ENCODE data around the gene TTLL11.
"Not testable (repeated sequence)": the region's sequence is repeated elsewhere in the genome, so short reads cannot be mapped to it uniquely, and the experiment has no call there.

Gene TTLL11

DNA sequence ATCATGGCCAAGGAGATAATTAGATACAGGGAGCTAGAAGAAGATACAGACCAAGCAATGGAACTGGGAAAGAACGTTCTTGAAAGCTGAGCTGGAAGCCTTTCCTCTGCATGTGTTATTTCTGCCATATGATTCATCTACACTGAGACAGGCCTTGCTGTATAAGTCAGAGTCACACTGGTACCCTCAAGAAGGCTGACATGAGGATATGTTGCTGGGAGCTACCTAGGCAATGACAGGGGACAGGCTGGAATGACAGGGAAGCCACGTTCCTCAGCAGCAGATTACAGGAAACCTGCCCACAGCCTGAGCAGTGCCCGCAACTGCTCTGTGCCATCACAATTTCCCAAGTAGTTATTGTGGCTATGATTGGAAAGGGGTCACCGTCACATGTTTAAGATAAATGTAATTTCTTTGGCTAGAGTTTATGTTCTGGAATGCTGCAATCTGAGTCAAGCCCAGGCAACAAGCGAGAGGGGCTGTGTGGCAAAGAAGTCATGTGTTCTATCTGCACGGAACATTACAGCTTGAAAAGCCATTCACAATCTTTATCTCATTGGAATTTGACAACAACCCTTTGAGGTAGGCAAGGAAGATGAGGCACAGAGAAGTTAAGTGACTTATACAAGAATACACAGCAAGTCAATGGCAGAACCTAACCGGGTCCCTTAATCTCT lies 108.2 kb downstream of the TTLL11 start:
- TF ChIP-seq, protein P1, sequence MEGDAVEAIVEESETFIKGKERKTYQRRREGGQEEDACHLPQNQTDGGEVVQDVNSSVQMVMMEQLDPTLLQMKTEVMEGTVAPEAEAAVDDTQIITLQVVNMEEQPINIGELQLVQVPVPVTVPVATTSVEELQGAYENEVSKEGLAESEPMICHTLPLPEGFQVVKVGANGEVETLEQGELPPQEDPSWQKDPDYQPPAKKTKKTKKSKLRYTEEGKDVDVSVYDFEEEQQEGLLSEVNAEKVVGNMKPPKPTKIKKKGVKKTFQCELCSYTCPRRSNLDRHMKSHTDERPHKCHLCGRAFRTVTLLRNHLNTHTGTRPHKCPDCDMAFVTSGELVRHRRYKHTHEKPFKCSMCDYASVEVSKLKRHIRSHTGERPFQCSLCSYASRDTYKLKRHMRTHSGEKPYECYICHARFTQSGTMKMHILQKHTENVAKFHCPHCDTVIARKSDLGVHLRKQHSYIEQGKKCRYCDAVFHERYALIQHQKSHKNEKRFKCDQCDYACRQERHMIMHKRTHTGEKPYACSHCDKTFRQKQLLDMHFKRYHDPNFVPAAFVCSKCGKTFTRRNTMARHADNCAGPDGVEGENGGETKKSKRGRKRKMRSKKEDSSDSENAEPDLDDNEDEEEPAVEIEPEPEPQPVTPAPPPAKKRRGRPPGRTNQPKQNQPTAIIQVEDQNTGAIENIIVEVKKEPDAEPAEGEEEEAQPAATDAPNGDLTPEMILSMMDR (conservative IDR thresholded peaks at IDR 0.05), result no peak
- no peak for TF ChIP-seq ZFX (IDR thresholded peaks at IDR 0.05)
- H3K27ac ChIP-seq, result no peak overlapping the region

DNA sequence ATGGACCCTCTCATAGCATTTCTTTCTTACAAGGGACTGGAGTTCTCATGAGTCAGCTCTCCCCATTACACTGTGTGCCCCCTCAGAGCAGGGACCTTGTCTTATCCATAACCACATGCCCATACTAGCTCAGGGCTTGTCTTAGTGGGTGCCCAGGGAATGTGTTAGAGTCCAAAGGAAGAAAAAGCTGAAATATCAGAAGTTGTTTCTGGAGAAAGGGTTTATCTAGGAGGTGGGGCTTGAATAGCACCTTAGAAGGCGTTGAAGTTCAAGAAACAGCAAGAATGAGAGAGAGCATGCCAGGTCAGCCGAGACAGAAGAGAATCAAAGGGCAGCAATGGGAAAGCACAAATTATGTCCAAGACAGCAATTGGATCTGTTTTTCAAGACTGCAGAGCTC lies 109.4 kb downstream of the TTLL11 start:
- no peak overlapping the region for H3K27ac ChIP-seq
- TF ChIP-seq, protein P1 (conservative IDR thresholded peaks at IDR 0.05), result no peak
- TF ChIP-seq ZFX (IDR thresholded peaks at IDR 0.05), result no peak

DNA sequence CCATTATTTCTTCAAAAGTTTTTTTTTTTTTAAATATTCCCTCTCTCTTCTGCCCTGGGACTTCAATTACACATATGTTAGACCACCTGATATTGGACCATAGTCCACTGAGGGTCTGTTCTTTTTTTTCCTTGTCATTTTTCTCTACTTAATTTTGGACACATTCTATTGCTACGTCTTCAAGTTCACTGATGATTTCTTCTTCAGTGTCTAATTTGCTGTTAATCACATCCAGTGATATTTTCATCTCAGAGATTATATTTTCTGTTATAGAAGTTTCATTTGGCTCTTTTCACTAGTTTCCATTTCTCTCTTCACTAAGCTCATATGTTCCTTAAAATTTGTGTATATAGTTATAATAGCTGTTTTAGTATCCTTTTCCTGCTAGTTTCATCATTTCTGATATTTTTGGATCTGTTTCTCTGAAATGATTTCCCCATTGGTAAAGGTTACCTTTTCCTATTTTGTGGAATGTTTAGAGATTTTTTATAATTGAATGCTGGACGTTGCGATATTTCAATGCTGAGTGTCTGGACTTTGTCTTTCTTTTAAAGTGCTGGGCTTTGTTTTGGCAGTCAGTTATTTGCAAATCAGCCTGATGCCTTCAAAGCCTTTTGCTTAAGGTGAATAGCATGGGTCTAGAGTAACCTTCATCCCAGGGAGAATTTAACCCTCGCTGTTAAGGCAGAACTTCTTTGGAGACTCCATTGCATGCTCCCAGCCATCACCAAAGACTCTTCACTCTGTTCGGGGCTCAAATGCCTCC lies 111.8 kb downstream of the TTLL11 start:
- H3K27ac ChIP-seq, result no peak overlapping the region
- no peak for TF ChIP-seq ZFX (IDR thresholded peaks at IDR 0.05)
- TF ChIP-seq, protein P1 (conservative IDR thresholded peaks at IDR 0.05), result no peak

DNA sequence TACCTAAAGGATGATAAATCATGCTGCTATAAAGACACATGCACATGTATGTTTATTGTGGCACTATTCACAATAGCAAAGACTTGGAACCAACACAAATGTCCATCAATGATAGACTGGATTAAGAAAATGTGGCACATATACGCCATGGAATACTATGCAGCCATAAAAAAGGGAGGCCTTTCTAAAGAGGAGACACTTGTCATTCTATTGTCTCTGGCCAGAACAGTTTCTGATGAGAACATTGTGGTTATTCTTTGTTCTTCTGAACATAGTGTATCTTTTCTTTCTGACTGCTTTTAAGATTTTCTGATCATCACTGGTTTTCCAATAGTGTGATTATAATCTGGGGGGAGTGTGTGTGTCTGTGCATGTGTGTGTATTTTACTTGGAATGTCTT lies 112.4 kb downstream of the TTLL11 start:
- H3K27ac ChIP-seq, result not testable (repeated sequence)

DNA sequence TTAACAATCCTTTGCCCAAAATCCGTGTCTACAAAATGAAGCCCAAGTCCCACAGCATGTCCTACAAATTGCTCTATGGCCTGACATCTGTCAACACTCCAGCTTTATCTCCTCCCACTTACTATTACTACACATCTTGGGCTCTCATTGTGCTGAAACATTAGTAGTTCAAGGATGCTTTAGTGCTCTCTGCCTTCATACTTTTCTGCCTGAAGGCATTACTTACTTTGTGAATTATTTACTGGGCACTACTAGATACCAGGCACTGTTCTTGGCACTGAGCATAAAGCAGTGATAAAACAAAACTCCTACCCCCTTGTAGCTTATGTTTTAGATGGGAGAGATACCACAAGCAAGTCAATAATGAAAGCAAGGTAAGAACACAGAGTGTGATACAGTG lies 113.4 kb downstream of the TTLL11 start:
- no peak overlapping the region for H3K27ac ChIP-seq
- TF ChIP-seq, protein P1 (conservative IDR thresholded peaks at IDR 0.05), result no peak
- no peak for TF ChIP-seq ZFX (IDR thresholded peaks at IDR 0.05)

DNA sequence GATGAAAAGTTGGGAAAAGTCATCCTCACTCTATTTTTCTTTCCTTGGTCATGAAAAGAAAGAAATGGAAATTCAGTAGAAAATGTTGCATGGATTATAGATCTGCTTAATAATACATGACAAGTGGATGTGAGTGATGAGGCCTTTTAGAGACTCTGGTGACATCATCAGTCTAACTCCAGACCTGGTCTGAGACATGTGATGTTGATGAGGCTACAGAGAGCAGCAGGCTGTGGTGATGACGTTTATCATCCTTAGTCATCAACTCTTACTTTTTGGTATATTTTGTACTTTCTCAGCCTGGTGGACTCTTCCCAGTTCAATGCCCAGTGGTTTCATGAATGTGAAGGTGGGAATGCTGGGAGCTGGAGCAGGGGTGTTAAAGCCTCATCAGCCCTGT lies 116.4 kb downstream of the TTLL11 start:
- no peak overlapping the region for H3K27ac ChIP-seq
- TF ChIP-seq, protein P1 (conservative IDR thresholded peaks at IDR 0.05), result no peak
- TF ChIP-seq ZFX (IDR thresholded peaks at IDR 0.05), result no peak

DNA sequence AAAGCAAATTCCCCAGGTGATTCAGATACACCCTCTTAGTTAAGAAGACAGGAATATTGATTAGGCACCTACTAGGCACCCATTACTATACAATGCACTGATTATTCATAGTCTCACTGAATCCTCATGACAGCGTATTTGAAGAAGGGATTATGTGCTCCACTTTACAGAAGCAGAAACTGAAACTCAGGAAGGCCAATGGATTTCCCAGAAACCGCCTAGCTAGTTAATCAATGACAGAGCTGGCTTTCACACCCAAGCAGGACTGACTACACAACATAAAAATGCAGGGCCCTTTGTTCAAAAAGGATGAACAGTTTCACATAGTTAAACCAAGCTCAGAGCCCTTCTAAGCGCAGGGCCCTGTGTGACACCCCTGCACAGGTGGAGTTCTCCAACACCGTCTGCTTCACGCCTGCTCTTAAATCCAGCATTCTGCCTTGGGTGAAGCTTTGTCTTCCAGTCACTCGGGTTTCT lies 117.3 kb downstream of the TTLL11 start:
- TF ChIP-seq ZFX (IDR thresholded peaks at IDR 0.05), result no peak
- TF ChIP-seq, protein P1 (conservative IDR thresholded peaks at IDR 0.05), result no peak
- no peak overlapping the region for H3K27ac ChIP-seq

Measured in C4-2B (cell line).